HUDEP-2 (cell line): ENCODE data around the gene PARVB.

Experiments used
- DNase-seq, 76 experiments: peaks; one replicate each; lab custom pipeline; 2025; ENCODE audit not compliant: unreplicated experiment in 76 of 76; lab: John Stamatoyannopoulos, UW

Gene PARVB

DNA sequence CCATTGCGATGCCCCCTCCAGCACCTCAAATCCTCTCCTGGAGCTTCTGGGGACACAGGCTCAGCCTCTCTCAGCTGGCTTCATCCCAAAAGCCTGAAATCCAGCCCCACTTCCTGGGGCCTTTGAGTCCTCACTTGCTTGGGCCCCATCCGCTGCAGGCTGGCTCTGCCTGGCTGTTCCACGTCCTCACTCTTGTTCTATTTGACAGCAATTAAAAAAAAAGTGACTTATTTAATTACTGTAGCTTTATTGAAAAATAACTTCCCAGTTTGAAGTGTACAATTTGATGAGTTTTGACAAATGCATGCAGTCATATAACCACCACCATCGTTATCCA is 183.8 kb downstream of the PARVB start:
- DNase-seq, result no peak

DNA sequence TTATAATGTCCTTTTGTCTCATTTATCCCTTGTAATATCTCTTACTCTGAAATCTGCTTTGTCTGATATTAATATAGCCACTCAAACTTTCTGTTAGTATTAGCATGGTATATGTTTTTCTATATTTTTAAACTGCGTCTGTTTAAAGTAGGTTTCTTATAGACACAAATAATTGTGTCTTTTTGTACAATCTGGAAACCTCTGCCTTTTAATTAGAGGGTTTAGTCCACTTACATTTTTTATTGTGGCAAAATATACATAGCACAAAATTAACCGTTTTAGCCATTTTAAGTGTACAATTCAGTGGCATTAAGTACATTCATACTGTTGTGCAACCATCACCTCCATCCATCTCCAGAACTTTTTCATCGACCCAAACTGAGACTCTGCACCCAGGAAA is 185.2 kb downstream of the PARVB start:
- DNase-seq, result no peak

DNA sequence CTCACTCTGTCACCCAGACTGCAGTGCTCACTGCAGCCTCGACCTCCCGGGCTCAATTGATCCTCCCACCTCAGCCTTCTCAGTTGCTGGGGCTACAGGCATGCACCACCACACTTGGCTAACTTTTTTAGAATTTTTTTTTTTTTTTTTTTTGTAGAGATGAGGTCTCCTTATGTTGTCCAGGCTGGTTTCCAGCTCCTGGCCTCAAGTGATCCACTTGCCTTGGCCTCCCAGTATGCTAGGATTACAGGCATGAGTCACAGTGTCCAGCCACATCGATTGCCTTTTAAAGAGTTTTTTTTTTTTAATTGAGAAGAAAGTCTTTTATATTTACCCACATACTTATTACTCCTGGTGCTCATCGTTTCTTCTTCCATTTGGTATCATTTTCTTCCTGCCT is 186.6 kb downstream of the PARVB start:
- DNase-seq, result no peak

DNA sequence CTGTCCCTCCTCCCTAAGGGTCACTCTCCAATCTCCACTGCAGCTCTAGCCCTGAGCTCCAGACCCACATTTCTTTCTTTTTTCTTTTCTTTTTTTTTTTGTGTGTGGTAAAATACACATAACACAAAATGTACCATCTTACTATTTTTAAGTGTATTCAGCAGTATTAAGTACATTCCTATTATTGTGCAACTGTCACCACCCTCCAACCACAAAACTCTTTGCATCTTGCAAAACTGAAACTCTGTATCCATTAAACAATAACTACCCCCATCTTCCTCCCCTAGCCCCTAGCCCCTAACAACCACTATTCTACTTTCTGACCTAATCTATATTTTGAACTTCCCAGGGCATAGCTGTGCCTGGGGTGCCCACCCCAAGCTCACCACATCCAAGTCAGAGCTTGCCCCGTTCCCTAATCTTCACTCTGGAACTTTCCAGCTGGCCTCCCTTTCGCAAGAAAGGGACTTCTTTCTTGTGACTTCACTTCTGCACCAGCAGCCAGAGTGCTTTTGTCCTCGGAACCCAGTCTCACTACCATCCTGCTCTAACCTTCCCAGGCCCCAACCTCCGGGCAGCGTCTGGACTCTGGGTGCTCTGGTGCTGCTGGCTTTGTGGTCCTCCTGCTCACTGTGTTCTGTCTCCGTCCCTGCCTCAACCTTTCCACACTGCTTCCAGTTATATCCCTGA is 187.3 kb downstream of the PARVB start:
- no peak for DNase-seq

DNA sequence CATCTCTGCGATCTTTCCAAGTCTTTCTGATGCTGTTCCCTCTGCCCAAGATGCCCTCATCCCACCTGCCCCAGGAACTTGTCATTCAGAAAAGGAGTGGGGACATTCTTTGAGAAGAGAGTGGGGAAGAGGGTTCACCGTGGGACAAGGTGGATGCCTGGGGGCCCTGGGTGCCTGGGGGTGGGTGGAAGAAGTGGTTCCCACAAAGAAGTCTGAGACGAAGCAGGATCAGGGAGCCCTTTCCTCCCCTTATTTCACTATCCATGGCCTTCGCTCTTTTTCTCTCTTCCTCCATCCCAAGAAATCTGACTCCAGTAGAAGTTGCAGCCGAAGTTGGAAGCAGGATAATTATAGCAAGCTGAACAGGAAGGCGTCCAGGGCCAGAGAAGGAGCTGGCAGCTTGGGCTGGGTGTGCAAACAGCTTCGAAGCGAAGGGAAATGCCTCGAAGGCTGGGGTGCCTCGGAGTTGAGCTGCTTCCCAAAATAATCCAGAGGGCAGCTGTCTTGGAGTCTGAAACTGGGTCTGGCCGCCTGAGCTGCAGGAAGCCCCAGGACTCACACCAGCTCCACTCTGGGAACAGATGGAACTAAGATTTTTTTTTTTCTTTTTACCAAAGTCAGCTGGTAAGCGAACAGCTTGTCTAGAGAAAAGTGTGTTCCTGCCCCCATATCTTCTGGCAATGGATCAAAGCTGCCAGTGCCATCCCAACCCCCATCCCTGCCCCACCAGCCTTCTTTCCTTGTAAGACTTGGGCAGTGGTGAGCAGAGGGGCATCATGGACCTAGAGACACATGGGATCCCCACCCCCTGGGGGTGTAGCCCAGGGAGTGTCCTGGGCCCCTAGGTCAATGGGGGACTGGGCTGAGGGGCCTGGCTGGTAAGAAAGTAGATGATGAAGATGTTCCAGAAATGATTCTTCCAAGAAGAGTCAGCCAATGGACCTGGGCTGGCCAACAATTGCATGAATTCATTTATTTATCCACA is 188.1 kb downstream of the PARVB start:
- no peak for DNase-seq

DNA sequence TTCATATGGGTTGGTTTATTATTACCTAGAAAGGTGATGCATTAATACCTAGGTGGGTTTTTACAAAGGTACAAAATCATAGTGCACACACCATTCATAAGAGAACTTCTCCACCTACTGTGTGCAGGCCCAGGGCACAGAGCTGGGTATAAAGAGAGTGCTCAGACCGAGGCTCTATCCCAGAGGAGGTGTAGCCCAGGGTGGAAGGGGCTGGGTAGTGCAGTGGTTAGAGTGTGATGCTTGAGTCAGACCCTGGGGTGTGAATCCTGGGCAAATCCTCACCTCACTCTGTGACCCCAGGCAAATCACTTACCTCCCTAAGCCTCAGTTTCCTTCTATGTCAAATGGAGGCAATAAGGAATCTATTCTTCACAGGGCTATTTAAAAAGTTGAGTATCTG is 188.8 kb downstream of the PARVB start:
- DNase-seq, result no peak

DNA sequence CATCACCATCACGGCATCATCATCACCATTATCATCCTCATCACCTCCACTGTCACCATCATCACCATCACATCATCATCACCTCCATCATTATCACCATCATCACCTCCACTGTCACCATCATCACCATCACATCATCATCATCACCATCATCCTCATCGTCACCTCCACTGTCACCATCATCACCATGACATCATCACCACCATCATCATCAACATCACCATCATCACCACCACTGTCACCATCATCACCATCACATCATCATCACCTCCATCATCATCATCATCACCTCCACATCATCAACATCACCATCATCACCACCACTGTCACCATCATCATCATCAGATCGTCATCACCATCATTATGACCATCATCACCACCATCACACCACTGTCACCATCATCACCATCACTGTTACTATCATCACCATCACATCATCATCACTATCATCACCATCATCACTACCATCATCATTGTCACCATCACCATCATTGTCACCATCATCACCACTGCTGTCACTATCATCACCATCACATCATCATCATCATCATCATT is 189.5 kb downstream of the PARVB start:
- no peak for DNase-seq

DNA sequence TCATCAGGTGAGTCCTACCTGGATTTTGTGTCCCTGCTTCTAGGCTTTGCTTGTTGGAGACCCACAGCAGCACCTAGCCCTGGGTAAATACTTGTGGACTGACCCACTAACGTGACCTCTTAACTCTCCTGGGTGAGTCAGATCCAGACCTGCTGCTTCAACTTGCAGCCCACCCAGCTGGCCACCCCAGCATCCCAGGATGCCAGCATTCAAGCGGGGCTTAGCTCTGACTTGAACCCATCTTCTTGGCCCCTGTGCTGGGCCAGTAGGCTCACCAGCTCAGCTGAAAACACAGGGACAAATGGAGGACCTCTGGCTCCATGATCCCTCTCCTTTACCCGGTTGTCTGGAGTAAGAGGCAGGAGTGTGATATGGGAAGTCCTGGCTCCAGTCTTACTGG is 190.1 kb downstream of the PARVB start:
- DNase-seq, result no peak

DNA sequence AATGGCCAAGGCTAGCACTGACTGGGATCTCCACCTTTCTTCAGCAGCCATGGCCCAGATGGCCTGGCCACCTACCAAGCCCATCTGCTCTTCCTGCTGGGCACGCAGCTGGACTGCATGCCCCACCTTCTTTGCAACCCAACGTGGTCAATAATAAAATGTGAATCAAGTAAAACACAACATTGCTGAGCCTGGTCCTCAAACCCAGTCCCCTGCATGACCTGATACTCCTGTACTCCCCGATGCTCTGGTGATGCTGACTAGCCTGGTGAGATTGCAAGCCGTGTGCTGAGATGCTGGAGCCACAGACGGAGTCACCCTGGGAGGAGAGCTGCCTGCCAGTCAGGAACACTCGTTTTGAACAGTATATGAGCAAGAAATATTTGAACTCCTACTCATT is 190.7 kb downstream of the PARVB start:
- DNase-seq, result no peak

DNA sequence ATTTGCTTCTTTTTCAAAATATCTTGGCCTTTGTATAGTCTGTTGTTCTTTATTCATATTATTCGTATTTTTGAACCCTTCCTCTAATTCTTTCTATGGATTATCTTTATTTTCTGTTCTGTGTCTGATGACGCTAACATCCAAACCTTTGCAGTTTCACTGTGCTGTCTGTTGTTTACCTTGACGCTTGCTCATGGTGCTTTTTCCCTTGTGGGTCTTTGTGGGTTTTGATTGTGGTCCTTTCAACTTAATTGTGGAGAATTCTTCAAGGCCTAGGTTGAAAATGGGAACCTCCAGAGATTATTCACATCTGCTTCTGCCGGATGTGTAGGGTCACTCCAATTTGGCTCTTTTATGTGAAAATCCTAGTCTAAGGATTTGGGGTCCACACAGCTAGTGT is 191.2 kb downstream of the PARVB start:
- no peak for DNase-seq

DNA sequence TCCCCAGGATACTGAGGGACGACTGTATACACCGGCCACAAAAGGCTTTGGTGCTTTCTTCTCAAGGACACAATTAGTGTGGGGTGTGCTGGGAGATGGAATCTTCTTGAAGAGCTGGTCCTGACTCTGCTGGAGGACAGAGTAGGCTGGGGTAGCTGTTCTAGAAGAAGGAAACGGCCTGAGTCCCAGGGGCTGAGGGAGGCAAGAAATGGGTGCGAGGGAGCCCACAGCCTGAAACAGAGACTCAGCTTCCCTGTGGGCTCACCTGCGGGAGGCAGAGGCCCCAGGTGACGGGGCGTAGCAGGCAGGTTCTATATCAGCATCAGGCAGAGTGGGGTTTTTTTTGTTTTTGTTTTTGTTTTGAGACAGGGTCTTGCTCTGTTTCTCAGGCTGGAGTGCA is 193.2 kb downstream of the PARVB start:
- no peak for DNase-seq

DNA sequence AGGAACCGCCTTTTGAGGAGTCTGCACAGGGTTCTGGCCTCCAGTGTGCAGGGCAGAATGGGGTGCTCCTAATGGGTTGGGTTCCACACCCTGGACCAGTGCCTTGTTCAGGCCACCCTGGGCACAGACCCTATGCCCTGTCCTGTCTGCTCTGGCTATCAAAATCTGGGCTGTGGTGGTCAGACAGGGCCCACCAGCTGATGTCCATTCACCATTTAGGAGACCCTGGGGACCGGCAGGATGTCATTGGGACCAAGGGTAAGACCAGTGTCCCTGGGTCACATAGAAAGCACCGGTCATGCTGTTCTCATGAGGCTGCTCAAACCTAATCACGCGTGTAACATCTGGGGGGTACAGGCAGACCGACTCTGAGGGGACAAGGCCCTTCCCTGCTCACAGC is 194.0 kb downstream of the PARVB start:
- no peak for DNase-seq

DNA sequence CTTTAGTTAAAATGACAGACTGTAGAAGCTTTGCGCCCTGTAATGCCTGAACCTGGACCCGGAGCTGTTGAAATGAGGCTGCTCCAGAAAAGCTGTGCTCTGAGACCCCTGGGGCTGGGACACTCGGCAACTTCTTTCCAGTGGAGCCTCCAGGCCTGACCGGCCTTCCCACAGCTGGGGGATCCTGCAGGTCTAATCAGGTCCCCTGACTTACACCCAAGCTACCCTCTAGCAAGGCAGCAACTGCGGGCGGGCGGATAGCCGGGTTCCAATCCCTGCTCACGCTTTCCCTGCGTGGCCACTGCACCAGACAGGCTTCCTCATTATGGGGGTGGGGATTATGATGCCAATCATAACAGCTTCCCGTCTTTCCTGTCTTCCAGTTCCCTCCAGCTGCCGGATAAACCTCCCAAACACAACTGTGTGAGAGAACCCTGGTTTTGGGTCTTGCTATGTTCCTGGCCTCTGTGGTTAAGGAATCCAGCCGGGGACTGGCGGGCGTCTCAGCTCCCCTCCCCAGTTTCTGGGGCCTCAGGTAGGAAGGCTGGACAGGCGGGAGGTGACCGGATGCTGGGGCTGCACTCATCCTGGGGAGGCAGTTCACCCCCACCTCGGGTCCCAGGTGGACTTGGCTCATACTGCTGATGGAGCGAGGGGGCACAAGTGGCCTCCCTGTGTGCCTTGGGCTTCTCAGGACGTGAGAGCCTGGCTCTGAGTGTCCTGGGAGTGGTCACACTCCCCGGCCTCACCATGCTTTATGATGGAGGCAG is 195.2 kb downstream of the PARVB start:
- no peak for DNase-seq

DNA sequence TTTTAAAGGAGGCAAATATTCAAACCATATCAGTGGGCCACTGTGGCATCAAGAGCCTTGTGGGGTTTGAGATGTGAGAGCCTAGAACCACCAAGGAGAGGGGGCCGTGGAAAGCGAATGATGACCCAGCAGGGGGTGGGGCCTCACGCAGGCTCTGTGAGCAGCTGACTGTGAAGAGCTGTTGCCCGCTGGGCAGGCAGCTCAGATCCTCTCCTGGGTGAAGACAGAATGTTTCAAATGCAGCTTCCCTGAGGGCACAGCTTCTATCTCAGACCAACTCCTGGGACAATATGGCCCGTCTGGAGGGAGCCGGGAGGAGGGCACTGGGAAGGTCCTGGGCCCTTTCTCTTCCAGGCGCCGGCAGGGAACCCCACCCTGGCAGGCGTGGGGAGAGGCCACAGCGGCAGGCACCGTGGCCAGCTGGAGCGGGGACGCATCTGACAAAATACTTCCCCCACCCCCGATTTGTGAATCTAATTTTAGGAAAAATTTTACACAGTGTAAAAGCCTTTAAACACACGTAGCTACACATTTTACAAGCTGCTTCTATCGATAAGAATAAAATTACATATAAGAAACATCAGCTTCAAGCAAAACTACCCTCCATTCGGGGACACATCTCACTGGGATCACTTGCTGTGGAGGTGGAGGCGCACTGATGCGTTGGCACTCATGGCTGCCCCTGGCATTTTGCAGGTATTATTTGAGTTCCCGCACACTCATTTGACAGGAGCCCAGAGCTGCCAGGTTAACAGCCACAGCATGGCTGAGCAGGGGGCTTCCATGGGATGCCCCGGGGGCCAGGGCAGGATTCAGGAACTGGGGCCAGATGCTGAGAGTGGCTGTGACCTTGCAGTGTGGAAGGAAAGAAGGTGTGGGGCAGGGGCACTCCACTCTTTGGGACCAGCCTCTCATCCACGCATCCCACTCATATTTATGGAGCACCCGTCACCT is 196.9 kb downstream of the PARVB start:
- DNase-seq, result no peak

DNA sequence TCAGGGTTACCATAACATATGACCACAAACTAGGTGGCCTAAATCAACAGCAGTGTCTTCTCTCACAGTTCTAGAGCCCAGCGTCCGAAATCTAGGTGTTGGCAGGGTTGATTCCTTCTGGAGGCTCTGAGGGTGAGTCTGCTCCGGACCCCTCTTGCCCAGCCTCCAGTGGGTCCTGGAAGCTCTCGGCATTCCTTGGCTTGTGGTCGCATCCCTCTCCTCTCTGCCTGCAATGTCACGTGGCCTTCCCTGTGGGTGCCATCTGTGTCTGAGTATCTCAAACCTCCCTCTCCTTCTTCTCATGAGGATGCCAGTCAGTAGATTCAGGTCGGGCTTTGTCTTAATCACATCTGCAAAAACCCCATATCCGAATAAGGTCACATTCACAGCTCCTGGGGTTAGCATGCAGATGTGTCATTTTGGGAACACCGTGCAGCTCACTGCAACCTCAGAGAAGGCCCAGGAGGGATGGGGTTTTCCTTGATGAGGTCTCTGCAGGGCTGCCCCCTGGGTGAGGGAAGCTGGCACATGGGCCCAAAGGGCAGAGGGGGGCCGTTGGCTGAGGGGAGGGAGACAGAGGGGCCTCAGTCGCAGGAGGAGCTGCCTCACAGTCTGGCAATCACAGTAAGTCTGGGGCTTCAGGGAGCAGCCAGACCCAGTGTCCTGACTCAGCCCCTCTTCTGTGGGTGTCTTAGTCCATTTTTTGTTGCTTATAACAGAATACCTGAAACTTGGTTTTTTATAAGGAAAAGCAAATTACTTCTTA is 197.8 kb downstream of the PARVB start:
- DNase-seq, result no peak
